ENCODE results near the gene CBX5.

- TF ChIP-seq CTCF (IDR thresholded peaks at IDR 0.05; ENCODE audit: low read length), result no peak
- no peak for TF ChIP-seq EZH2 (IDR thresholded peaks at IDR 0.05; ENCODE audit: borderline replicate concordance, low read length)
Measured at GRCh38 chr12:54292931-54293241, 13.0 kb upstream of the CBX5 start.
